SK-N-MC (cell line): ENCODE data around the gene ZHX3.
A peak's percentile ranks its signal among the peaks of the same experiment; 100 is the strongest.

ENCODE experiments used
- EZH2 ChIP-seq: fragments of 200-600 bp; sonication (generic); IDR thresholded peaks from one replicate; pipeline ENCODE4 v1.6.1; 2017; ENCODE audit warnings: antibody characterized with exemption
- FOXP2 ChIP-seq: optimal IDR thresholded peaks from 2 replicates; pipeline ENCODE3; 2011; ENCODE audit warnings: mild to moderate bottlenecking, moderate library complexity; ENCODE audit not compliant: insufficient read depth; ENCODE audit errors: extremely low read length, control extremely low read depth
- POLR2AphosphoS5 ChIP-seq: IDR thresholded peaks from 2 replicates; pipeline ENCODE4 v1.6.1; 2012; ENCODE audit warnings: mild to moderate bottlenecking, low read depth, low read length, borderline replicate concordance

- no peak for TF ChIP-seq EZH2
- TF ChIP-seq POLR2AphosphoS5: peak; percentile 53; the same call in 1 of the 2 replicates
- no peak for TF ChIP-seq FOXP2
Measured at GRCh38 chr20:41340327-41341055, 23.0 kb upstream of the ZHX3 start, which contains the start of gene LPIN3.
